ENCODE data around the gene DBF4B. TPM values are rescaled to one million over a fixed set of nuclear protein-coding genes. Genes with fewer than 3 reads are reported as not detected.

The DBF4B gene
- total and polyA plus RNA-seq, 10 of the 15 experiments (the other 5 are each of a cell fraction or from before 2014, with no cell fraction given) = 2.4 to 24.6 (median 16.9) TPM

- TF ChIP-seq USF1 (IDR thresholded peaks at IDR 0.05; ENCODE audit: borderline replicate concordance, extremely low read length, insufficient read depth, low read depth, low read length) (no peak), BACH1 (IDR thresholded peaks at IDR 0.05; ENCODE audit: borderline replicate concordance) (no peak)
Observed at GRCh38 chr17:44759916-44760243, 51.4 kb downstream of the DBF4B start (continued).

- FAIRE-seq = no peak
- ChIA-PET RAD21 (ENCODE audit: unreplicated experiment) (no interaction called here), POLR2A (no interaction called here), CTCF (no interaction called here), SMC1A (ENCODE audit: uncharacterized antibody, unreplicated experiment) (no interaction called here)
- Histone ChIP-seq H3K27ac (ENCODE audit: control insufficient read depth, insufficient read depth) (no peak overlapping the region), H4K20me1 (ENCODE audit: control insufficient read depth, insufficient read depth) (no peaks in the 10 kb centered on the region), H3K4me3 (no peak overlapping the region), H3K27me3 (replicated peaks in 1 of 2; ENCODE audit: control insufficient read depth in 2 of 2, insufficient read depth in 2 of 2, low read length in 1 of 2) (peaks cover 1 to 4% of the 10 kb centered on the region in 2 experiments; a peak in 3 of 4 replicates), H3K9ac (ENCODE audit: control insufficient read depth, insufficient read depth, low read length) (no peak overlapping the region), H3K4me1 (ENCODE audit: control insufficient read depth, insufficient read depth, low read length) (no peaks in the 10 kb centered on the region), H3K9me3 (replicated peaks; ENCODE audit: control insufficient read depth, insufficient read depth, low read length) (no peaks in the 10 kb centered on the region), H3K79me2 (ENCODE audit: control insufficient read depth, insufficient read depth, low read length) (no peaks in the 10 kb centered on the region), H3K36me3 (ENCODE audit: control insufficient read depth in 2 of 2, insufficient read depth in 2 of 2, low read length in 1 of 2) (no peaks in the 10 kb centered on the region), H2AFZ (ENCODE audit: control insufficient read depth, low read depth, low read length) (no peak overlapping the region), H3K4me2 (ENCODE audit: control insufficient read depth, insufficient read depth) (no peak overlapping the region)
- DNase-seq (ENCODE audit: low read depth, low spot score) = no peak
- BruUV-seq (replicated peaks) = no TSS peak
- no peak for ATAC-seq
- in situ Hi-C loops (cut with MboI) = no loop called here
- no peak for TF ChIP-seq POU2F2 (IDR thresholded peaks at IDR 0.05; ENCODE audit: borderline replicate concordance, low read depth, low read length)
- TF ChIP-seq EP300 (IDR thresholded peaks at IDR 0.05; ENCODE audit: borderline replicate concordance in 1 of 2, control insufficient read depth in 1 of 2, low read depth in 2 of 2, low read length in 2 of 2) = no peak
- no peak for TF ChIP-seq TCF3 (IDR thresholded peaks at IDR 0.05; ENCODE audit: borderline replicate concordance, insufficient read depth, low read depth, low read length)
- no peak for TF ChIP-seq HDAC6 (IDR thresholded peaks at IDR 0.05; ENCODE audit: unreplicated experiment)
- no peak for TF ChIP-seq ZNF217 (IDR thresholded peaks at IDR 0.05)
- TF ChIP-seq ZBTB4 (CRISPR knock-in tag; IDR thresholded peaks at IDR 0.05) = no peak
- WGBS (ENCODE audit: insufficient coverage, insufficient replicate concordance, low lambda C conversion rate, missing lambda C conversion rate) = 38% methylated on average over 11 of the region's 13 CpGs
- intact Hi-C loops (cut with micrococcal nuclease; ENCODE audit: unreplicated experiment) = no loop called here
Observed at GRCh38 chr17:44760474-44761308, 52.2 kb downstream of the DBF4B start.

All from GM12878 (cell line).